Retinal pigment epithelial cell (primary cell): ENCODE data around the gene MED28.

Experiments
- DNase-seq: peaks from one replicate; pipeline ENCODE4 v3.0.0-alpha.2; 2010; ENCODE audit warnings: low read depth
- H3K4me3 ChIP-seq: 2 replicates; pipeline ENCODE4 v1.5.1; 2011; ENCODE audit warnings: mild to moderate bottlenecking, low read length, control low read depth, moderate library complexity
- CTCF ChIP-seq: conservative IDR thresholded peaks from 2 replicates; pipeline ENCODE4 v1.5.1; 2011; ENCODE audit warnings: low read depth, low read length, control low read depth, inconsistent platforms

The MED28 gene

DNA sequence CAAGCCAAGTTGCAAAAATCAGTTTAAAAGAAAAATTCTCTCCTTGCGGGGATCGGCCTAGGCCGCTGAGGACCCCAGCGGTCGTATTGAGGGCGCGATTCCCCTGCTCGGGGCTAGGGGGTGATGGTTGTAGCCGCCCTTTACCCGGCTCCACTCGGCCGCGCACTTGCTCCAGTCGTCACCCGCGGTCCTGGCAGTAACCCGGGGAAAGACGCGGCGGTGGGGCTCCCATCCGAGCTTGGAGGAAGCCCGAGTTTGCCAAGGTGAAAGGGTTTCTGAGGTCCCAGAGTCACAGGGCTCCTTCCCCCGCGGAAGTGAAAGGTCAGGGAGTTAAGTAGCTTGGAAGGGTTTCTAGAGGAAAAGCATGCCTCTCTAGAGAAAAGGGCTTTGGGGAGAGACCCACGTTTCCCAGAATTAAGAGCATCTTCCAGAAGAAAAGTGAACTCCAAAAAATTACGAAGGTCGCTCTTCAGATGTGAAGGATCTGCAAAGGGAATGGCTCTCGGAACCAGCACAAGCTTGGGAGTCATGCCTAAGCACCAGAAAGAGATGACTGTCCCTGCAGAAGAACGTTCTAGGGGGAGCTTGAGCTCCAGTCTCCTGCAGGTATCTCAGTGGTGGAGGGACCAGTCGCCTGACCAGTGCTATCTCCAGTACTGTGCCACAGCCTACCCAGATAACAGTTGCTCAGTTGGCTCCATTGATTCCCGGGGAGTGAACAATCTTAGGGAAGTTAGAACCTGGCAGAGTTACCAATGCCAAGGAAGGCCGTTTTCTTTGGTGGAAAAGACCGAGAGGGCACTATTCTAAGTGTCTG is 36.6 kb upstream of the MED28 start:
- DNase-seq: peak; percentile 7
- TF ChIP-seq CTCF: peak; percentile 7
- H3K4me3 ChIP-seq: peak overlapping the region; percentile 74

GRCh38 chr4:17578482-17578891 is 36.0 kb upstream of the MED28 start:
- no peak for TF ChIP-seq CTCF
- peak overlapping the region; percentile 74 for H3K4me3 ChIP-seq
- no peak for DNase-seq

DNA sequence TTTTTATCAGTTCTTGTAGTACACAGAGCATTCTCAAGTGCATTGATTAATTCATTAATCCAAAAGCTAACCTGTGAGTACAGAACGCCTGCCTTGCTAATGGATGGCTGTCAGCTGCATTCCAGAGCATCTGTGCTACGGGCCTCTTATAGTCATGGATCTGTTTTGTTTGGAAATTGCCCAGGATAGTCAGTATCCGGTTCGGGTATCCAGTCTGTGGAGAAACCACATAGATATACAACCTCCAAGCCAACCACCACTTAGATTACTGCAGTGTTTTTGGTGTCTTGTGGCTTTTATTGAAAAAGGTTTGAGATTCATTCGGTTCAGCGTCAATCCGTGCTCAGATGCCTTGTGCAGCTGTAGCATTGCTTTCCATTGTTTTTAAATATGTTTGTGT is 33.5 kb upstream of the MED28 start:
- DNase-seq: no peak
- no peak for TF ChIP-seq CTCF
- H3K4me3 ChIP-seq: no peak overlapping the region

DNA sequence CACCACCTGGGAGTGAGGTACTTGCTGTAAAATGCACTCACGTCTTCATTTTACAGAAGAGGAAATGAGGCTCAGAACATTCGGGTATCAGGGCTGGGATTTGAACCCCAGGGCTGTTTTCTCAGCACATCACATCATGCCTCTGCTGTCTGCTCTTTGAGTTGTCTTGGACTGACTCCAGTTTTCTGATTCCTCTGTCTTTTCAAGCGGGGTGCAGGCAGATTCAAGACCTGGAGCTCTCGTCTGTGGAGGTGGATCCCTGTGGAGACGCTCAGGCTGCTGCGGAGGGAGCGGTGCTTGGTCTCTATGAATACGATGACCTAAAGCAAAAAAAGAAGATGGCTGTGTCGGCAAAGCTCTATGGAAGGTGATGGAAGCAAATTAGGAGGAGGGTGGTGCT is 31.2 kb upstream of the MED28 start:
- H3K4me3 ChIP-seq: no peak overlapping the region
- no peak for DNase-seq
- no peak for TF ChIP-seq CTCF

- no peak for DNase-seq
Measured at GRCh38 chr4:17583941-17584340, 30.5 kb upstream of the MED28 start.

DNA sequence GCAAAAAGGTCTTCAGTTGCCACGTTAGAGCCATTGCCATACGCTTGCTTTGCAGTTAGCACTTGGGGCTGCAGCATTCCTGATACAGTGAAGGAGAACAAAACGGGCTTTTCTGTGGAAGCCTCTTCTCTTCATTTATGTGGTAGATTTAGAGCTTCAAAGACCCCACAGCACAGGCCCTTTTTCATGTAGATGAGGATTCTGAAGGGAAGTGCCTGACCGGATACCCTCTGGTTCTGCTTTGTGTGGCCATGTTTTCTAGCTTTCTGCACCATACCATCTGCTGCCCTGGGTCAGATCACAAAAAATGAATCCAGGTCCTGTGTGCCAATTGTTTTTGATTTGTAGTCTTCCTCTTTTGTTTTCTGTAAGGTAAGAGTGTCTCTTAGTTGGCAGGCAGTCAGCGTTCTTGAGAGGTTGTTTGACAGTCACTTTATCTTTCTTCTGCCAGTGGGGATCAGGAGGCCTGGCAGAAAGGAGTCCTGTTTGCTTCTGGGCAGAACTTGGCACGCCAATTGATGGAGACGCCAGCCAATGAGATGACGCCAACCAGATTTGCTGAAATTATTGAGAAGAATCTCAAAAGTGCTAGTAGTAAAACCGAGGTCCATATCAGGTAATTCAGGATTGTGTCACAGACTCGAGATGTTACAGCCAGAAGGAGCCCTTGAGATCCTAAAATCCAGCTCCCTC is 29.8 kb upstream of the MED28 start:
- DNase-seq: no peak
- no peak for TF ChIP-seq CTCF
- H3K4me3 ChIP-seq: no peak overlapping the region

More at GRCh38 chr4:17583941-17584340, 30.5 kb upstream of the MED28 start:
- no peak overlapping the region for H3K4me3 ChIP-seq
- TF ChIP-seq CTCF: no peak
